Measurements from ENCODE around the gene SPATA6L.

DNA sequence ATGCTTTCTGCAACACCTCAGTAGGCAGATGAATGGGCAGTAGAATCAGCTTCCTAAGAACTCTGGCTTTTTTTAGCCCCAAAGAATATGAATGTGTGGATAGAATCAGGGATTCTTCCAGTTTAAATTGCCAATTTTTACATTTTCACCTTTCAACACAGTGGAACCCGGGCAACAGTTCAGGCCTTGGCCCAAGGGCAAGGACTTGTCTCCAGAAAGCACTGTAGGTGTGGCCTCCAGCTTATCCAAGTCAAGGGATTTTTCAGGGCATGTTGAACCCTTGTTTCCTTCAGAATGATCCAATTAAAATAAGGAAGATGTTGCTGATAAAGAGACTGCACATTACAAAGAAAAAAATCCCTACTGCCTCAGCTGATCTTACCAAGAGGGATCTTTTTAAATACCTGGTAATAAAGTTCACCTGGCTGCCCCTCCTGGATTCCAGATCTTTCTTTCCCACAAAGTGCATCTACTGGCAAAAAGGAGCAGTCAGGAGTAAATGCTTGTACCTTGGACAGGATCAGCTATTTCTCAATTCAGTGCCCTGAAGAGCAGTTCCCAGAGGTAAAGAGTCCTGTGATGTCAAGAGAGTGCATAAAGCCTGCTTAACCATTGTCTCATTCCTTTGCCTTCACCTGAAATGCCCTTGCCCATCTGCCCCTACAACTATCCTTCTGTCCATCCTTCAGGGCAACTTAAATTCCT, 84.3 kb downstream of the SPATA6L start:
- TF ChIP-seq POLR2A (IDR thresholded peaks at IDR 0.05) (no peak), CTCF (IDR thresholded peaks at IDR 0.05) (no peak)

Data from thyroid gland (tissue), 4 donors.